Activated CD4-positive, alpha-beta T cell treated with anti-CD3 and anti-CD28 coated beads, Interleukin-2, amount 10 ng/mL, durations not matched to agents 24 days and 14 days (primary cell): ENCODE results near the gene GJD2. TPM values are rescaled to one million over a fixed set of nuclear protein-coding genes. Genes with fewer than 3 reads are reported as not detected.

Source experiments
- DNase-seq: peaks from one replicate; pipeline ENCODE4 v3.0.0; 2022
- H3K27ac Mint-ChIP-seq: one replicate; pipeline ENCODE4 v1.8.0; 2022; ENCODE audit warnings: mild to moderate bottlenecking, mixed read lengths
- H3K27me3 Mint-ChIP-seq: one replicate; pipeline ENCODE4 v1.8.0; 2022; ENCODE audit warnings: mixed read lengths
- H3K36me3 Mint-ChIP-seq: one replicate; pipeline ENCODE4 v1.8.0; 2022; ENCODE audit warnings: low read depth, mild to moderate bottlenecking, mixed read lengths
- H3K4me1 Mint-ChIP-seq: one replicate; pipeline ENCODE4 v1.8.0; 2021; ENCODE audit warnings: mixed read lengths
- H3K4me3 Mint-ChIP-seq: one replicate; pipeline ENCODE4 v1.8.0; 2022; ENCODE audit warnings: mild to moderate bottlenecking, moderate library complexity, mixed read lengths
- H3K9me3 Mint-ChIP-seq: one replicate; pipeline ENCODE4 v1.8.0; 2021; ENCODE audit warnings: mixed read lengths
- intact Hi-C: fragments of 100-400 bp; cut with micrococcal nuclease; formaldehyde crosslinking; loops from one replicate; pipeline ENCODE4 v1.15.1; 2023
- total RNA-seq: library from RNA; stranded (reverse); gene quantifications from 2 replicates; pipeline ENCODE4 v1.2.3, GENCODE V29; 2022

The GJD2 gene
- total RNA-seq, 1 donor from 2014 or later: not detected

DNA sequence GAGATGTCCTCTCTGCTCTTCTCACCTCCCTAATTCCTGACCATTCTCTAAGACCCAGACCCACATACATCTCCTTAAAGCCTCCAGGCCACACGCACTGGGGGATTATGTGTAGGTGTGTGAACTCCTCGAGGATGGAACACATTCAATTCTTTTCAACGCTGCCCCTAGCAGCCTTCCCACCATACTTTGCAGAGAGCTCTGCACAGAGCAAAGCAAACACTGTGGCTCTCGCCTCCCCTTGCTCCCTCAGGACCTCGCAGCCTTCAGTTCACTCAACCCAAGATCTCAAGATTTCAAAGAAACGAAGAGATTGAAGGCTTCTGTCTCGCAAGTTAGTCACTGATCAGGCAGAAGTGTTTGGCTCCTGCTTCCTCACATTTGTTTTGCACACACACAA lies 34.5 kb upstream of the GJD2 start:
- H3K27ac Mint-ChIP-seq: no peak overlapping the region
- no peaks in the 10 kb centered on the region for H3K4me1 Mint-ChIP-seq
- H3K4me3 Mint-ChIP-seq: no peak overlapping the region
- H3K9me3 Mint-ChIP-seq: no peaks in the 10 kb centered on the region
- H3K27me3 Mint-ChIP-seq: peaks cover 30% of the 10 kb centered on the region
- H3K36me3 Mint-ChIP-seq: no peaks in the 10 kb centered on the region
- intact Hi-C loops: no loop called here
- DNase-seq: no peak

DNA sequence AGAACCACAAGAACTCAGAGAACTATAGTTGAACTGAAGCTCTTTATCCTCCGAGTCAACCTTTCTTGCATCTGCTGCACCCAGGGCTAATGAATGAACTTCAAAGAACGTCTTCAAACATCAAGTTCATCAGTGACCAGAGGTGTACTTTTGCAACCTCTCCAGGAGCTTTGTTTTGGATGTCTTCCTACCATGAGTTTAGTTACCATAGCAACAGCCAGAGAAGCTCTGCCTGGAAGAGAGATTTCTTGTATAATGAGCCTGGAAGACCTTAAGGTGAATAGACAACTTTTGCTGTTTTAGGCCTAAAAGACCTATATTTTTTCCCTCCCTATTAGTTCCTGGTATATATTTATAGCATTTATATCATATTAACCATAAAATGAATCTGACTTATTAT lies 31.4 kb upstream of the GJD2 start:
- no peaks in the 10 kb centered on the region for H3K9me3 Mint-ChIP-seq
- no peaks in the 10 kb centered on the region for H3K36me3 Mint-ChIP-seq
- no peaks in the 10 kb centered on the region for H3K4me1 Mint-ChIP-seq
- DNase-seq: no peak
- H3K27ac Mint-ChIP-seq: no peak overlapping the region
- intact Hi-C loops: no loop called here
- peaks cover 9% of the 10 kb centered on the region for H3K27me3 Mint-ChIP-seq
- no peak overlapping the region for H3K4me3 Mint-ChIP-seq

- Mint-ChIP-seq H3K9me3 (peaks cover 3% of the 10 kb centered on the region), H3K4me3 (no peak overlapping the region), H3K27me3 (peaks cover 8% of the 10 kb centered on the region), H3K36me3 (no peaks in the 10 kb centered on the region), H3K27ac (no peak overlapping the region), H3K4me1 (no peaks in the 10 kb centered on the region)
- no peak for DNase-seq
- intact Hi-C loops: no loop called here
These were observed 29.2 kb upstream of the GJD2 start for GRCh38 chr15:34783991-34784390.

- H3K36me3 Mint-ChIP-seq: no peaks in the 10 kb centered on the region
- peaks cover 8% of the 10 kb centered on the region for H3K27me3 Mint-ChIP-seq
- intact Hi-C loops: no loop called here
- no peak overlapping the region for H3K4me3 Mint-ChIP-seq
- no peaks in the 10 kb centered on the region for H3K4me1 Mint-ChIP-seq
- peaks cover 3% of the 10 kb centered on the region for H3K9me3 Mint-ChIP-seq
- no peak for DNase-seq
- H3K27ac Mint-ChIP-seq: no peak overlapping the region
These were observed 28.6 kb upstream of the GJD2 start for GRCh38 chr15:34783431-34783830.

- DNase-seq: no peak
- no peaks in the 10 kb centered on the region for H3K4me1 Mint-ChIP-seq
- H3K27me3 Mint-ChIP-seq: peaks cover 8% of the 10 kb centered on the region
- H3K9me3 Mint-ChIP-seq: peaks cover 3% of the 10 kb centered on the region
- H3K4me3 Mint-ChIP-seq: no peak overlapping the region
- H3K27ac Mint-ChIP-seq: no peak overlapping the region
- intact Hi-C loops: no loop called here
- H3K36me3 Mint-ChIP-seq: no peaks in the 10 kb centered on the region
These were observed 28.1 kb upstream of the GJD2 start for GRCh38 chr15:34782901-34783300.

DNA sequence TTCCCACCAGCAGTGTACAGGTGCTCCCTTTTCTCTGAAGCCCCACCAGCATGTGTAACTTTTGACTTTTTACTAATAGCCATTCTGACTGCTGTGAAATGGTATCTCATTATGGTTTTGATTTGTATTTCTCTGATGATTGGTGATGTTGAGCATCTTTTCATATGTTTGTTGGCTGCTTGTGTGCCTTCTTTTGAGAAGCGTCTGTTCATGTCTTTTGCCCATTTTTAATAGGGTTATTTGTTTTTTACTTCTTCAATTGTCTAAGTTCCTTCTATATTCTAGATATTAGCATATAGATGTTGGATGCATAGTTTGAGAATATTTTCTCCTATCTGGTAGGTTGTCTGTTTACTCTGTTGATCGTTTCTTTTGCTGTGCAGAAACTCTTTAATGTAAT lies 25.9 kb upstream of the GJD2 start:
- no peak for DNase-seq
- H3K36me3 Mint-ChIP-seq: no peaks in the 10 kb centered on the region
- H3K27me3 Mint-ChIP-seq: peaks cover 8% of the 10 kb centered on the region
- H3K9me3 Mint-ChIP-seq: peaks cover 3% of the 10 kb centered on the region
- no peak overlapping the region for H3K27ac Mint-ChIP-seq
- intact Hi-C loops: no loop called here
- H3K4me1 Mint-ChIP-seq: no peaks in the 10 kb centered on the region
- H3K4me3 Mint-ChIP-seq: no peak overlapping the region

- H3K4me1 Mint-ChIP-seq: no peaks in the 10 kb centered on the region
- H3K4me3 Mint-ChIP-seq: no peak overlapping the region
- intact Hi-C loops: no loop called here
- H3K27ac Mint-ChIP-seq: no peak overlapping the region
- H3K36me3 Mint-ChIP-seq: no peaks in the 10 kb centered on the region
- H3K27me3 Mint-ChIP-seq: peaks cover 11% of the 10 kb centered on the region
- peaks cover 3% of the 10 kb centered on the region for H3K9me3 Mint-ChIP-seq
- no peak for DNase-seq
These were observed 21.9 kb upstream of the GJD2 start for GRCh38 chr15:34776606-34777105.

DNA sequence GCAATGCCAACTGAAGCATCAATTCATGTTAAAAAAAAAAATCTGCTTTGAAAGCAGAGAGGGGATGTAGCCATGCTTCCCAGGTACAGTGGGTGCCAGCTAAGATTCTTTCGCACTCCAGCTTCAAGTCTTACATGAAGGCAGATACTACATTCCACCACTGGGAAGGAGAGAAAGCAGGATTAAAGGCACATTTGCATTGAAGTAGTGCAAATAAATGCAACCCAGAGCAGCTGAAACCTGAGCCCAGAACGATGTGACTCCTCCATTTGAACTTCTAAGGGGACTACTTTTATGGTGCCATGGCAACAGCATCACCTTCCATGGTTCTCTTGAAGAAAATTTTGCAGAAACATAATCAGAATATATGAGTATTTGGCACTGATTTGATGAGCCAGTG lies 19.1 kb upstream of the GJD2 start:
- Mint-ChIP-seq H3K9me3 (no peaks in the 10 kb centered on the region), H3K4me1 (no peaks in the 10 kb centered on the region), H3K4me3 (no peak overlapping the region), H3K27ac (no peak overlapping the region), H3K36me3 (no peaks in the 10 kb centered on the region), H3K27me3 (peaks cover 8% of the 10 kb centered on the region)
- no peak for DNase-seq
- intact Hi-C loops: no loop called here

DNA sequence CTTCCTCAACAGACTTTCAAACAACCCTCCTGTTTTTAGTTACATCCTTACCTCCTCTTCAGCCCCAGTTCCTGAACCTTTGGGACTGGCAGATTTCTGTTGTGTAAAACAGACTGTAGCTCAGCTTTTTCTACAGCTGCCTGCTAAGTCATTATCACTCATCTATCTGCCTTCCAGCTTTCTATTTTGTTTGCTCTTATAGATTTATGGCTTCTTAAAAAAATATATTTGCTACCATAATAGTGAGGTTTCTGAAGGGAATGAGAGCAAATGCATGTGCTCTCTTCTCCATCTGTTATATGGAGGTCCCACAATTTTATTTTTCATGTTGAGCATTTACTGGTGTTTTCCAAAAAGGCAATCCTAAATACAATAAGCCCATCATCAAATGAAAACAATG lies 18.2 kb upstream of the GJD2 start:
- H3K27me3 Mint-ChIP-seq: peaks cover 8% of the 10 kb centered on the region
- no peaks in the 10 kb centered on the region for H3K36me3 Mint-ChIP-seq
- no peaks in the 10 kb centered on the region for H3K4me1 Mint-ChIP-seq
- no peak for DNase-seq
- no peaks in the 10 kb centered on the region for H3K9me3 Mint-ChIP-seq
- H3K4me3 Mint-ChIP-seq: no peak overlapping the region
- no peak overlapping the region for H3K27ac Mint-ChIP-seq
- intact Hi-C loops: no loop called here

DNA sequence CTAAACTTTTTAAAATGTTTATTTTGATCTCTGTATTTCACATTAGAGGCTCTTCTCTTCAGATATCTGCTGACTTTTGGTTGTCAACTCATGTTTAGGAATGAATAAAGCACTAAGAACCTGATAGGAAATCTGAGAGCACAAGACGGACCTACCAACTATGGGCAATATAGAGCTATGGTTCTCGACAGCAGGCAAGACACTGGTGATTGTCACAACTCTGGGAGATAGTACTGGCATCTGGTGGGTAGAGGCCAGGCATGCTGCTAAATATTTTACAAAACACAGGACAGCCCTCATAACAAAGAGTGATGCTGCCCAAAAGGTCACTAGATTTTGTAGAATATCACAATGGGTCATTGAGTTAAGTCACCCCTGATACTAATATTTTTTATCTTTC lies 17.5 kb upstream of the GJD2 start:
- Mint-ChIP-seq H3K9me3 (no peaks in the 10 kb centered on the region), H3K36me3 (no peaks in the 10 kb centered on the region), H3K27me3 (peaks cover 8% of the 10 kb centered on the region), H3K27ac (no peak overlapping the region), H3K4me3 (no peak overlapping the region), H3K4me1 (no peaks in the 10 kb centered on the region)
- intact Hi-C loops: no loop called here
- no peak for DNase-seq

GRCh38 chr15:34769711-34770110 lies 14.9 kb upstream of the GJD2 start:
- Mint-ChIP-seq H3K27ac (no peak overlapping the region), H3K27me3 (peaks cover 5% of the 10 kb centered on the region), H3K36me3 (no peaks in the 10 kb centered on the region), H3K4me3 (no peak overlapping the region), H3K4me1 (no peaks in the 10 kb centered on the region), H3K9me3 (no peaks in the 10 kb centered on the region)
- intact Hi-C loops: no loop called here
- DNase-seq: no peak

- H3K36me3 Mint-ChIP-seq: no peaks in the 10 kb centered on the region
- H3K27me3 Mint-ChIP-seq: peaks cover 7% of the 10 kb centered on the region
- DNase-seq: no peak
- no peaks in the 10 kb centered on the region for H3K4me1 Mint-ChIP-seq
- no peak overlapping the region for H3K27ac Mint-ChIP-seq
- intact Hi-C loops: no loop called here
- no peaks in the 10 kb centered on the region for H3K9me3 Mint-ChIP-seq
- no peak overlapping the region for H3K4me3 Mint-ChIP-seq
These were observed 13.7 kb upstream of the GJD2 start for GRCh38 chr15:34768530-34768929.

GRCh38 chr15:34765741-34766140 lies 10.9 kb upstream of the GJD2 start:
- H3K27ac Mint-ChIP-seq: no peak overlapping the region
- no peak for DNase-seq
- intact Hi-C loops: no loop called here
- no peaks in the 10 kb centered on the region for H3K9me3 Mint-ChIP-seq
- H3K27me3 Mint-ChIP-seq: peaks cover 16% of the 10 kb centered on the region
- no peaks in the 10 kb centered on the region for H3K36me3 Mint-ChIP-seq
- no peak overlapping the region for H3K4me3 Mint-ChIP-seq
- H3K4me1 Mint-ChIP-seq: no peaks in the 10 kb centered on the region

DNA sequence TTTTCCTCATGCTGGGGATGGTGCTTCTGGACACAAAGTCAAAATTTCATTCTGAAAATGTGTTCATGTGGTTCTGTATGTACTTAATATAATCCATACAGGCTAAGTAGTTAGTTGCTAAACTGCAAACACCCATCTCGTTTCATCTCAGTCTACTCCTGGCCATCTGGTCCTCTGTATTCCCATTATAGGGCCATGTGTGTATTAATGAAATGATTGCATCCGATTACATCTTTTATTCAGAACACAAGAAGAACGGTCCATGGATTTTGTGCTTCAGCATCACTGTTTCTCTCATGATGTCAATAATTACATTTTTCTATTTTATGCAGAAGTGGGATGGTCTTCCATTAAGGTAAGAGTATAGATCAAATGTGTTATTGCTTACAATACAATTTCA lies 6.1 kb upstream of the GJD2 start:
- Mint-ChIP-seq H3K27me3 (peaks cover 38% of the 10 kb centered on the region), H3K27ac (no peak overlapping the region), H3K4me1 (no peaks in the 10 kb centered on the region), H3K9me3 (no peaks in the 10 kb centered on the region), H3K4me3 (no peak overlapping the region), H3K36me3 (no peaks in the 10 kb centered on the region)
- intact Hi-C loops: no loop called here
- no peak for DNase-seq

- Mint-ChIP-seq H3K4me3 (no peak overlapping the region), H3K4me1 (no peaks in the 10 kb centered on the region), H3K36me3 (no peaks in the 10 kb centered on the region), H3K9me3 (no peaks in the 10 kb centered on the region), H3K27me3 (peaks cover 47% of the 10 kb centered on the region), H3K27ac (no peak overlapping the region)
- DNase-seq: no peak
- intact Hi-C loops: no loop called here
These were observed 5.2 kb upstream of the GJD2 start for GRCh38 chr15:34759992-34760391.
